K562 (cell line): ENCODE data around the gene MBD5. TPM values are rescaled to one million over a fixed set of nuclear protein-coding genes. Genes with fewer than 3 reads are reported as not detected.

Experiments
- ATAC-seq: fragments of 200-7000 bp; cut with Tn5 transposase; 3 replicates; pipeline ENCODE4 v1.9.1; 2020; ENCODE audit warnings: moderate library complexity
- BruUV-seq: library from RNA; stranded (reverse); fragments of 400-500 nt; replicated peaks from 2 replicates; lab custom pipeline; 2021; lab: Mats Ljungman, UMichigan
- CTCF ChIA-PET: fragments of 300-600 bp; formaldehyde crosslinking; extraction: SDS; loops from one replicate; lab custom pipeline; 2021; ENCODE audit warnings: low intra/inter-chr PET ratio; lab: Yijun Ruan, JAX
- POLR2A ChIA-PET: fragments of 300-600, 350-650 bp; sonication (Branson Sonifier 250); formaldehyde crosslinking; extraction: SDS; loops from one replicate; lab custom pipeline; 2021; ENCODE audit warnings: antibody characterized with exemption, inconsistent platforms; lab: Yijun Ruan, JAX
- DNase-seq, 4 experiments: peaks; one replicate each; pipeline versions ENCODE4 v3.0.0 to v3.0.0-alpha.2; 2011 to 2018; ENCODE audit warnings: low spot score in 3 of 4, mixed read lengths in 3 of 4; ENCODE audit errors: extremely low read depth in 1 of 4
- FAIRE-seq: peaks from 2 replicates; lab custom pipeline; 2011; peaks lifted over from hg19 to GRCh38; lab: Jason Lieb, UNC
- H2AFZ ChIP-seq: 2 replicates; pipeline ENCODE4 v1.6.0; 2011; ENCODE audit warnings: low read depth, low read length, control low read depth, inconsistent platforms
- H3K27ac ChIP-seq: fragments of 200-600 bp; 3 replicates; pipeline ENCODE4 v1.8.0; 2011; ENCODE audit warnings: low read depth, mild to moderate bottlenecking, control low read depth, inconsistent platforms, low read length, moderate library complexity, mixed read lengths; ENCODE audit errors: extremely low read depth
- H3K27me3 ChIP-seq, 2 experiments: fragments of 300-600 bp in 1 of 2; 2 replicates in 1 of 2; 3 replicates in 1 of 2; pipeline versions ENCODE4 v1.6.0 to v1.8.0; 2011; ENCODE audit warnings: inconsistent platforms in 2 of 2, low read length in 2 of 2, mild to moderate bottlenecking in 1 of 2, mixed read lengths in 1 of 2, moderate library complexity in 1 of 2; ENCODE audit not compliant: control insufficient read depth in 2 of 2, insufficient read depth in 2 of 2
- H3K36me3 ChIP-seq: fragments of 300-600 bp; 3 replicates; pipeline ENCODE4 v1.8.0; 2011; ENCODE audit warnings: mild to moderate bottlenecking, low read length, inconsistent platforms; ENCODE audit not compliant: control insufficient read depth, insufficient read depth
- H3K4me1 ChIP-seq, 2 experiments: fragments of 200-600 bp in 1 of 2; replicated peaks in 1 of 2; 2 replicates in 1 of 2; 3 replicates in 1 of 2; pipeline versions ENCODE4 v1.5.1 to v1.8.0; 2011; ENCODE audit warnings: inconsistent platforms in 2 of 2, low read length in 2 of 2, mild to moderate bottlenecking in 1 of 2, mixed read lengths in 1 of 2, moderate library complexity in 1 of 2; ENCODE audit not compliant: control insufficient read depth in 2 of 2, insufficient read depth in 2 of 2
- H3K4me2 ChIP-seq: 2 replicates; pipeline ENCODE4 v1.6.1; 2011; ENCODE audit warnings: low read length, control low read depth, inconsistent platforms, mixed read lengths; ENCODE audit not compliant: insufficient read depth
- H3K4me3 ChIP-seq: fragments of 200-600 bp; sonication (generic), shearing (Covaris generic); 2 replicates; pipeline ENCODE4 v1.5.1; 2016; ENCODE audit warnings: control low read depth, inconsistent platforms
- H3K79me2 ChIP-seq: fragments of 200-600 bp; 3 replicates; pipeline ENCODE4 v1.8.0; 2011; ENCODE audit warnings: low read length, inconsistent platforms; ENCODE audit not compliant: control insufficient read depth, insufficient read depth
- H3K9ac ChIP-seq, 2 experiments: 2 replicates each; pipeline versions ENCODE4 v1.6.0 to v1.6.1; 2011; ENCODE audit warnings: low read depth in 2 of 2, low read length in 2 of 2, control low read depth in 1 of 2, inconsistent platforms in 1 of 2, mild to moderate bottlenecking in 1 of 2, mixed read lengths in 1 of 2; ENCODE audit not compliant: insufficient read depth in 1 of 2
- H3K9me1 ChIP-seq: one replicate; pipeline ENCODE4 v1.6.0; 2011; ENCODE audit warnings: inconsistent platforms, mild to moderate bottlenecking, low read length, moderate library complexity; ENCODE audit not compliant: control insufficient read depth, insufficient read depth
- H3K9me3 ChIP-seq: replicated peaks from 2 replicates; pipeline ENCODE4 v1.5.1; 2011; ENCODE audit warnings: low read depth, low read length, inconsistent platforms; ENCODE audit not compliant: control insufficient read depth, insufficient read depth
- H4K20me1 ChIP-seq: replicated peaks from 2 replicates; pipeline ENCODE4 v1.6.1; 2011; ENCODE audit warnings: low read length, inconsistent platforms, mixed read lengths; ENCODE audit not compliant: control insufficient read depth, insufficient read depth
- GABPA ChIP-seq: fragments of 200-800 bp; sonication (Bioruptor generic); conservative IDR thresholded peaks from 2 replicates; pipeline ENCODE4 v1.6.1; 2016; ENCODE audit warnings: low read depth, missing genetic modification characterization, missing compliant biosample characterization
- ZNF282 ChIP-seq: sonication (generic); formaldehyde crosslinking; IDR thresholded peaks from 2 replicates; pipeline ENCODE4 v1.8.1; 2023; ENCODE audit warnings: missing genetic modification reagents
- WGBS: fragments of 100-300 bp; shearing (Covaris generic); methylation state at CpG from one replicate; pipeline ENCODE4 v1.1.6; 2016; ENCODE audit warnings: low coverage, mixed read lengths; ENCODE audit not compliant: insufficient coverage; ENCODE audit errors: missing lambda C conversion rate; 5-methylcytosine and 5-hydroxymethylcytosine counted together
- in situ Hi-C: fragments of 300-500 bp; cut with MboI; formaldehyde crosslinking; loops from 4 replicates; pipeline ENCODE4 v1.15.0; 2018; ENCODE audit warnings: inconsistent platforms, mixed read lengths
- intact Hi-C: fragments of 100-400 bp; cut with micrococcal nuclease; formaldehyde crosslinking; loops from 2 replicates; pipeline ENCODE4 v1.14.2; 2022
- polyA plus RNA-seq, 8 experiments: library from polyadenylated mRNA; depleted of rRNA in 4 of 8; stranded (reverse) in 5 of 8; unstranded in 3 of 8; fragments of >200 nt; fragmentation: Nextera tagmentation in 2 of 8; fragmentation: Illumina TruSeq in 1 of 8; extraction: Ambion mirVana in 2 of 8; extraction: Trizol in 1 of 8; gene quantifications; 2 replicates each; pipeline versions ENCODE4 v1.2.1 to v1.2.3, GENCODE V29; 2011 to 2014; ENCODE audit warnings: inconsistent platforms in 1 of 8, missing spikeins in 1 of 8
- total RNA-seq, 7 experiments: library from RNA; depleted of rRNA in 6 of 7; stranded (reverse); fragments of >200 nt in 6 of 7; fragmentation: Illumina TruSeq in 2 of 7; extraction: Trizol in 2 of 7; gene quantifications; 2 replicates each; pipeline versions ENCODE4 v1.2.1 to v1.2.3, GENCODE V29; 2011 to 2021; ENCODE audit warnings: low replicate concordance in 1 of 7
- TF ChIP-seq, protein P1 (sequence below), 2 experiments: fragments of 200-800 bp in 1 of 2; sonication (Bioruptor generic) in 1 of 2; sonication (generic) in 1 of 2; formaldehyde crosslinking in 1 of 2; IDR thresholded peaks in 1 of 2; conservative IDR thresholded peaks in 1 of 2; 2 replicates each; pipeline versions ENCODE4 v1.5.0 to v1.6.1; 2016 to 2020; ENCODE audit warnings: missing compliant biosample characterization in 1 of 2, missing genetic modification characterization in 1 of 2, missing genetic modification reagents in 1 of 2

The MBD5 gene
- total and polyA plus RNA-seq, 9 of the 15 experiments (the other 6 are each of a cell fraction or from before 2014, with no cell fraction given): 3.4 to 14.5 (median 9.0) TPM

- BruUV-seq: no TSS peak
- no peak for ATAC-seq
- POLR2A ChIA-PET: no interaction called here
Measured at GRCh38 chr2:148546270-148546669, 525.4 kb downstream of the MBD5 start.

More at GRCh38 chr2:148546270-148546669, 525.4 kb downstream of the MBD5 start:
- H3K79me2 ChIP-seq: no peaks in the 10 kb centered on the region
- DNase-seq (no peak), FAIRE-seq (no peak)
- H3K27ac ChIP-seq: no peak overlapping the region
- in situ Hi-C loops: no loop called here
- H2AFZ ChIP-seq: no peak overlapping the region
- intact Hi-C loops: no loop called here
- no peaks in the 10 kb centered on the region for H3K9me1 ChIP-seq
- 85% methylated on average over 1 of the region's 1 CpG for WGBS
- H4K20me1 ChIP-seq: peaks cover 3% of the 10 kb centered on the region; the same call in 1 of the 2 replicates
- CTCF ChIA-PET: no interaction called here
- peaks cover 5 to 27% of the 10 kb centered on the region in 2 experiments; a peak in 4 of 5 replicates for H3K4me1 ChIP-seq
- no peak overlapping the region for H3K9ac ChIP-seq
- no peak overlapping the region for H3K4me2 ChIP-seq
- H3K27me3 ChIP-seq: peaks cover 0 to 9% of the 10 kb centered on the region in 2 experiments; a peak in 2 of 5 replicates
- TF ChIP-seq GABPA (tag) (0 out of 2 replicates have a peak, but pooled peaks have one; percentile 20), ZNF282 (CRISPR knock-in tag) (no peak)
- TF ChIP-seq, protein P1, sequence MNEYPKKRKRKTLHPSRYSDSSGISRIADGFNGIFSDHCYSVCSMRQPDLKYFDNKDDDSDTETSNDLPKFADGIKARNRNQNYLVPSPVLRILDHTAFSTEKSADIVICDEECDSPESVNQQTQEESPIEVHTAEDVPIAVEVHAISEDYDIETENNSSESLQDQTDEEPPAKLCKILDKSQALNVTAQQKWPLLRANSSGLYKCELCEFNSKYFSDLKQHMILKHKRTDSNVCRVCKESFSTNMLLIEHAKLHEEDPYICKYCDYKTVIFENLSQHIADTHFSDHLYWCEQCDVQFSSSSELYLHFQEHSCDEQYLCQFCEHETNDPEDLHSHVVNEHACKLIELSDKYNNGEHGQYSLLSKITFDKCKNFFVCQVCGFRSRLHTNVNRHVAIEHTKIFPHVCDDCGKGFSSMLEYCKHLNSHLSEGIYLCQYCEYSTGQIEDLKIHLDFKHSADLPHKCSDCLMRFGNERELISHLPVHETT (CRISPR knock-in tag; conservative IDR thresholded peaks at IDR 0.05 in 1 of 2, IDR thresholded peaks at IDR 0.05 in 1 of 2): 0 out of 4 replicates have a peak, but pooled peaks of 1 of the 2 experiments have one; percentile 2
- no peak overlapping the region for H3K4me3 ChIP-seq
- no peaks in the 10 kb centered on the region for H3K9me3 ChIP-seq
- H3K36me3 ChIP-seq: no peaks in the 10 kb centered on the region
